GM12878 (cell line): ENCODE measurements around the gene CYTH2. TPM values are rescaled to one million over a fixed set of nuclear protein-coding genes. Genes with fewer than 3 reads are reported as not detected.

Source experiments
- ATAC-seq: fragments of 200-7000 bp; cut with Tn5 transposase; 3 replicates; pipeline ENCODE4 v1.9.1; 2020; ENCODE audit warnings: mild to moderate bottlenecking, moderate library complexity
- BruUV-seq: library from RNA; stranded (reverse); fragments of 400-500 nt; replicated peaks from 2 replicates; lab custom pipeline; 2021; lab: Mats Ljungman, UMichigan
- CTCF ChIA-PET: fragments of 300-600 bp; sonication (Branson Sonifier 250); formaldehyde crosslinking; extraction: SDS; loops from one replicate; lab custom pipeline; 2021; ENCODE audit warnings: inconsistent platforms; lab: Yijun Ruan, JAX
- POLR2A ChIA-PET: fragments of 350-600 bp; formaldehyde crosslinking; extraction: SDS; loops from one replicate; lab custom pipeline; 2021; ENCODE audit warnings: inconsistent platforms; lab: Charles Lee
- RAD21 ChIA-PET: fragments of 300-600 bp; sonication (Branson Sonifier 250); formaldehyde crosslinking; loops from one replicate; lab custom pipeline; 2023; ENCODE audit warnings: antibody characterized with exemption; ENCODE audit not compliant: unreplicated experiment; lab: Charles Lee
- SMC1A ChIA-PET: fragments of 300-600 bp; sonication (Branson Sonifier 250); formaldehyde crosslinking; loops from one replicate; lab custom pipeline; 2023; ENCODE audit not compliant: unreplicated experiment, uncharacterized antibody; lab: Charles Lee
- DNase-seq: peaks from one replicate; pipeline ENCODE4 v3.0.0-alpha.2; 2011; ENCODE audit warnings: low read depth, low spot score
- FAIRE-seq: peaks from 3 replicates; lab custom pipeline; 2011; peaks lifted over from hg19 to GRCh38; lab: Jason Lieb, UNC
- H2AFZ ChIP-seq: 2 replicates; pipeline ENCODE4 v1.6.0; 2011; ENCODE audit warnings: low read depth, low read length, control low read depth; ENCODE audit not compliant: control insufficient read depth
- H3K27ac ChIP-seq: 2 replicates; pipeline ENCODE4 v1.5.1; 2011; ENCODE audit warnings: control low read depth; ENCODE audit not compliant: control insufficient read depth, insufficient read depth
- H3K27me3 ChIP-seq, 2 experiments: replicated peaks in 1 of 2; 2 replicates each; pipeline versions ENCODE4 v1.6.0 to v1.6.1; 2011; ENCODE audit warnings: low read length in 1 of 2; ENCODE audit not compliant: control insufficient read depth in 2 of 2, insufficient read depth in 2 of 2
- H3K36me3 ChIP-seq, 2 experiments: 2 replicates each; pipeline ENCODE4 v1.5.1; 2011; ENCODE audit warnings: low read length in 1 of 2; ENCODE audit not compliant: control insufficient read depth in 2 of 2, insufficient read depth in 2 of 2
- H3K4me1 ChIP-seq: 2 replicates; pipeline ENCODE4 v1.6.1; 2011; ENCODE audit warnings: mild to moderate bottlenecking, low read length, moderate library complexity, mixed read lengths; ENCODE audit not compliant: control insufficient read depth, insufficient read depth
- H3K4me2 ChIP-seq: 2 replicates; pipeline ENCODE4 v1.6.0; 2011; ENCODE audit warnings: control low read depth; ENCODE audit not compliant: control insufficient read depth, insufficient read depth
- H3K4me3 ChIP-seq: fragments of 200-600 bp; sonication (generic); 2 replicates; pipeline ENCODE4 v1.5.1; 2016
- H3K79me2 ChIP-seq: 2 replicates; pipeline ENCODE4 v1.6.0; 2011; ENCODE audit warnings: low read length; ENCODE audit not compliant: control insufficient read depth, insufficient read depth
- H3K9ac ChIP-seq: 2 replicates; pipeline ENCODE4 v1.8.0; 2011; ENCODE audit warnings: low read length, control low read depth, mixed read lengths; ENCODE audit not compliant: control insufficient read depth, insufficient read depth
- H3K9me3 ChIP-seq: replicated peaks from 3 replicates; pipeline ENCODE4 v1.5.1; 2011; ENCODE audit warnings: mild to moderate bottlenecking, low read length; ENCODE audit not compliant: control insufficient read depth, insufficient read depth
- H4K20me1 ChIP-seq: 2 replicates; pipeline ENCODE4 v1.6.0; 2011; ENCODE audit not compliant: control insufficient read depth, insufficient read depth
- FOXK2 ChIP-seq: fragments of 450-650 bp; IDR thresholded peaks from 2 replicates; pipeline ENCODE4 v1.6.1; 2017; ENCODE audit warnings: mild to moderate bottlenecking, moderate library complexity
- NFXL1 ChIP-seq: fragments of 450-650 bp; IDR thresholded peaks from 2 replicates; pipeline ENCODE4 v1.6.1; 2017; ENCODE audit warnings: antibody characterized with exemption, mild to moderate bottlenecking, borderline replicate concordance
- NR2C2 ChIP-seq: IDR thresholded peaks from 2 replicates; pipeline ENCODE4 v1.6.1; 2011; ENCODE audit warnings: borderline replicate concordance, low read depth; ENCODE audit not compliant: control insufficient read depth, insufficient read length
- WGBS: methylation state at CpG from one replicate; pipeline ENCODE4 v1.1.6; 2016; ENCODE audit warnings: low lambda C conversion rate; ENCODE audit not compliant: insufficient replicate concordance, insufficient coverage; ENCODE audit errors: missing lambda C conversion rate; 5-methylcytosine and 5-hydroxymethylcytosine counted together
- in situ Hi-C: fragments of 300-500 bp; cut with MboI; formaldehyde crosslinking; loops from 9 replicates; pipeline ENCODE4 v1.14.3; 2018; ENCODE audit warnings: mixed read lengths
- intact Hi-C: fragments of 100-400 bp; cut with micrococcal nuclease; formaldehyde crosslinking; loops from one replicate; pipeline ENCODE4 v1.14.2; 2022; ENCODE audit not compliant: unreplicated experiment
- polyA plus RNA-seq, 11 experiments: library from polyadenylated mRNA; depleted of rRNA in 4 of 11; unstranded in 6 of 11; stranded (reverse) in 5 of 11; fragments of >200 nt; fragmentation: Nextera tagmentation in 4 of 11; fragmentation: Illumina TruSeq in 1 of 11; extraction: Ambion mirVana in 4 of 11; extraction: Trizol in 1 of 11; gene quantifications; 1 replicate in 1 of 11; 2 replicates in 10 of 11; pipeline versions ENCODE4 v1.2.1 to v1.2.3, GENCODE V29; 2011 to 2016; ENCODE audit warnings: inconsistent platforms in 2 of 11, missing spikeins in 2 of 11, low read depth in 1 of 11
- total RNA-seq, 4 experiments: library from RNA; depleted of rRNA in 3 of 4; stranded (reverse); fragments of >200 nt in 3 of 4; fragmentation: Illumina TruSeq in 1 of 4; extraction: Trizol in 1 of 4; gene quantifications; 2 replicates each; pipeline versions ENCODE4 v1.2.1 to v1.2.3, GENCODE V29; 2013 to 2021
- TF ChIP-seq, protein P1 (sequence below): IDR thresholded peaks from 2 replicates; pipeline ENCODE4 v1.6.1; 2011; ENCODE audit warnings: mild to moderate bottlenecking, low read depth, low read length, moderate library complexity; ENCODE audit not compliant: insufficient replicate concordance

CYTH2 gene
- total and polyA plus RNA-seq, 10 of the 15 experiments (the other 5 are each of a cell fraction or from before 2014, with no cell fraction given), result 1.3 to 31.9 (median 22.2) TPM

DNA sequence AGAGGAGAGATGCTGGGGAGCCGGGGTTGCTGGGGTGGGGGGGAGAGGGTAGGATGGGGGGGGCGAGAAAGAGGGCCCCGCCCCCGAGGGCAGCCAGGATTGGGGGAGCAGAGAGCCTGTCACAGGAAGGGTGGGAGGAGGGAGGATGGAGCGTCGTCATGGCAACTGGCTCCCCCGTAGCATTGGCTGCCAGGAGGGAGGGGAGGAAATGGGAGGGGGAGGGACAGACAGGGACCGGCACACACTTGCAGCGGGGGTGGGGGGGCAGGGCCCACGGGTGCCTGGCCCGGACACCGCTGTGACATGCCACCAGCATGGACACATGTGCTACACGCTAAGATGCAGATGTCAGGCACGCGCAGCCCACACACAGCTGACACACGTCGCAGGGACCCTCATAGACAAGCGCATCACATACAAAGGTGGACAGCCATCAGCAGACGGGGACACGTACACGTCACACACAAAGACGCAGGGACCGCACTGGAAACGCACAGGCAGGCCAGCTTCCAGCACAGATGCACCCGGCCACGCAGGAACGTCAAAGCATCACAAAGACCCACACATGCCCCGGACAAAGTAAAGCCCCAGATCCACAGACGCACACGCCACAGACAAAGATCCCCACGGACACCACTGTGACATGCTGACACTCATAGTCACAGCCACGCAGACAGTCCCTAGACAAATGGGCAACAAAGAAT, 42.8 kb downstream of the CYTH2 start, which contains the start of gene LMTK3 (continued):
- TF ChIP-seq, protein P1, sequence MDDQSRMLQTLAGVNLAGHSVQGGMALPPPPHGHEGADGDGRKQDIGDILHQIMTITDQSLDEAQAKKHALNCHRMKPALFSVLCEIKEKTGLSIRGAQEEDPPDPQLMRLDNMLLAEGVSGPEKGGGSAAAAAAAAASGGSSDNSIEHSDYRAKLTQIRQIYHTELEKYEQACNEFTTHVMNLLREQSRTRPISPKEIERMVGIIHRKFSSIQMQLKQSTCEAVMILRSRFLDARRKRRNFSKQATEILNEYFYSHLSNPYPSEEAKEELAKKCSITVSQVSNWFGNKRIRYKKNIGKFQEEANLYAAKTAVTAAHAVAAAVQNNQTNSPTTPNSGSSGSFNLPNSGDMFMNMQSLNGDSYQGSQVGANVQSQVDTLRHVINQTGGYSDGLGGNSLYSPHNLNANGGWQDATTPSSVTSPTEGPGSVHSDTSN, result peak; percentile 87

GRCh38 chr19:48512504-48513288, 43.5 kb downstream of the CYTH2 start:
- RAD21 ChIA-PET, result interaction anchor here (1.3 kb wide), 1 partner anchor 72 kb away, joined by 6 read pairs; no protein-coding TSS in a partner anchor
- DNase-seq, result no peak
- peaks cover 2 to 4% of the 10 kb centered on the region in 2 experiments; a peak in 3 of 4 replicates for H3K27me3 ChIP-seq
- no peak overlapping the region; the same call in 1 of the 2 replicates for H3K9ac ChIP-seq
- peak overlapping the region; percentile 99 for H3K4me2 ChIP-seq
- in situ Hi-C loops, result no loop called here
- CTCF ChIA-PET, result interaction anchor here (0.6 to 2.6 kb wide), 3 partner anchors 71 to 121 kb away, joined by 3 to 13 read pairs (median 9); partner anchors contain the start of gene KDELR1
- H4K20me1 ChIP-seq, result no peaks in the 10 kb centered on the region; the same call in 1 of the 2 replicates
- POLR2A ChIA-PET, result no interaction called here
- TF ChIP-seq FOXK2 (no peak), NR2C2 (peak; percentile 39), NFXL1 (no peak)
- TF ChIP-seq, all 136 proteins: peak for 1
- no peak for FAIRE-seq
- H3K4me1 ChIP-seq, result peaks cover 18% of the 10 kb centered on the region
- peak overlapping the region; percentile 95 for H2AFZ ChIP-seq
- ATAC-seq, result no peak
- H3K27ac ChIP-seq, result no peak overlapping the region
- 19% methylated on average over 19 of the region's 19 CpGs for whole genome bisulfite sequencing
- no peaks in the 10 kb centered on the region for H3K36me3 ChIP-seq
- SMC1A ChIA-PET, result interaction anchor here (1.5 kb wide), 1 partner anchor 73 kb away, joined by 3 read pairs; no protein-coding TSS in a partner anchor
- BruUV-seq, result no TSS peak
- no peaks in the 10 kb centered on the region for H3K79me2 ChIP-seq
- intact Hi-C loops, result no loop called here
- H3K9me3 ChIP-seq, result no peaks in the 10 kb centered on the region
- peak overlapping the region; percentile 93 for H3K4me3 ChIP-seq
